ENCODE data around the gene SNX19. TPM values are rescaled to one million over a fixed set of nuclear protein-coding genes. Genes with fewer than 3 reads are reported as not detected.

The SNX19 gene
- total RNA-seq, 1 donor from 2014 or later = 56.3 TPM

DNA sequence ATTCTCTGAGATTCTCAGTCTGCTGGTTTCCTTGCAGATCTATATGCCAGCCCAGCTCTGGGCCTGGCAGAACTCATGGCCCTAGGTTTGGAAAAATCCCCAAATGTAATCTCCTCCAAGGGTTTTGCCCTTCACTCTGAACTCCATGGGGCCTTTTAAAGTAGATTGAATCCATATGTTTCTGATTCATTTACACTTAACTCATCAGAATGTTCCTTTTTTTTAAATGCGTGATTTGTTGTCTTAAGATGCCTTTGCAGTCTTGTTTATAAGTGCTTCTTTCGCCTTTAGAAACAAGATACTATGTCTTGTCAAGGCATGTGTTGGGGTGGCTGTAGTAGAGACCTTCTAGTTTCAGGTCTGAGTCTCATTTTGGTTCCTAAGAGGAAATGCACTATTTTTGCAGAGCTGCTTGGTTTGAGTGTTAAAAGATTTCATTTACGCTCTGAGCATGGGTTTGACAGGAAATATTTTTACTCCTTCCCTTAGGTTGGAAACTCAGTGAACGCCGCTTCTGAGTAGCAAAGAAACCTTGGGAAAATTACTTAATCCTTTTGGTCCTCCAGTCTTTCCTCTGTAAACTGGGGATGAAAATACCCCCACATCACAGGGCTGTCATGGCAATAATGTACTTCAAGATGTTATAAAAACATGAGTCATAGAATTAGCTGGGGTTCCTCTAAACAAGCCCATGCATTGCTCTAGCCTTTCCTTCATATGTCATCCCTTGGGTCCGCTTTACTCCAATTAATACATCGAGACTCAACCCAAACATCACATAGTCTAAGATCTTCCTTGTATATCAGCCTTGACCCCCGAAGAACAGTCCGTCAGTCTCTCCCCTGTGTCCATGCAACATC, 83.5 kb downstream of the SNX19 start:
- DNase-seq (ENCODE audit: low spot score, unreplicated experiment) = no peak
- Mint-ChIP-seq H3K27me3 (peaks cover 24% of the 10 kb centered on the region), H3K36me3 (ENCODE audit: insufficient read depth) (no peaks in the 10 kb centered on the region), H3K27ac (no peak overlapping the region), H3K4me3 (ENCODE audit: low read depth) (no peak overlapping the region), H3K9me3 (ENCODE audit: low read depth) (peaks cover 3% of the 10 kb centered on the region), H3K4me1 (ENCODE audit: low read depth) (peaks cover 2% of the 10 kb centered on the region)
- TF ChIP-seq, protein P1, sequence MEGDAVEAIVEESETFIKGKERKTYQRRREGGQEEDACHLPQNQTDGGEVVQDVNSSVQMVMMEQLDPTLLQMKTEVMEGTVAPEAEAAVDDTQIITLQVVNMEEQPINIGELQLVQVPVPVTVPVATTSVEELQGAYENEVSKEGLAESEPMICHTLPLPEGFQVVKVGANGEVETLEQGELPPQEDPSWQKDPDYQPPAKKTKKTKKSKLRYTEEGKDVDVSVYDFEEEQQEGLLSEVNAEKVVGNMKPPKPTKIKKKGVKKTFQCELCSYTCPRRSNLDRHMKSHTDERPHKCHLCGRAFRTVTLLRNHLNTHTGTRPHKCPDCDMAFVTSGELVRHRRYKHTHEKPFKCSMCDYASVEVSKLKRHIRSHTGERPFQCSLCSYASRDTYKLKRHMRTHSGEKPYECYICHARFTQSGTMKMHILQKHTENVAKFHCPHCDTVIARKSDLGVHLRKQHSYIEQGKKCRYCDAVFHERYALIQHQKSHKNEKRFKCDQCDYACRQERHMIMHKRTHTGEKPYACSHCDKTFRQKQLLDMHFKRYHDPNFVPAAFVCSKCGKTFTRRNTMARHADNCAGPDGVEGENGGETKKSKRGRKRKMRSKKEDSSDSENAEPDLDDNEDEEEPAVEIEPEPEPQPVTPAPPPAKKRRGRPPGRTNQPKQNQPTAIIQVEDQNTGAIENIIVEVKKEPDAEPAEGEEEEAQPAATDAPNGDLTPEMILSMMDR (IDR thresholded peaks at IDR 0.05; ENCODE audit: unreplicated experiment) = no peak

DNA sequence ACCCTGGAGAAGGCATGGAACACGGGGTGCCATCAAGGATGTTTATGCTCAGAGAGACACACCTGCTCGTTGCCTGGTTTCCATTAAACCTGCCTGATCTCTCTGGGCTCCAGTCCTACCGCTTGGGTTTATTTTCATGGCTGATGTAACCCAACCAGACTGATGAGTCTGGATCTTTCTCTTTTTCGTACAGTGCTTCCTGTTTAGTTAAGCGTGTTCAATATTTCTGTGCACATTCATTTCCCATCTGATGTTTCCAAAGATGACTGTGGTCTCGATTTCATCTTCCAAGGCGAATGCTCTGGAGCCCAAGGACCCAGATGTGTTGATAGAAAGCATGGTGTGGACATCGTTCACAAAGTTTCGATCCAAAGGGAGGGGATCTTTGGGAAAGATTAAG, 84.3 kb downstream of the SNX19 start:
- no peak overlapping the region for H3K27ac Mint-ChIP-seq
- no peaks in the 10 kb centered on the region for H3K36me3 Mint-ChIP-seq (ENCODE audit: insufficient read depth)
- TF ChIP-seq, protein P1 (IDR thresholded peaks at IDR 0.05; ENCODE audit: unreplicated experiment) = no peak
- H3K4me3 Mint-ChIP-seq (ENCODE audit: low read depth) = no peak overlapping the region
- peaks cover under 1% of the 10 kb centered on the region for H3K9me3 Mint-ChIP-seq (ENCODE audit: low read depth)
- H3K27me3 Mint-ChIP-seq = peaks cover 20% of the 10 kb centered on the region
- H3K4me1 Mint-ChIP-seq (ENCODE audit: low read depth) = peaks cover 6% of the 10 kb centered on the region
- no peak for DNase-seq (ENCODE audit: low spot score, unreplicated experiment)

DNA sequence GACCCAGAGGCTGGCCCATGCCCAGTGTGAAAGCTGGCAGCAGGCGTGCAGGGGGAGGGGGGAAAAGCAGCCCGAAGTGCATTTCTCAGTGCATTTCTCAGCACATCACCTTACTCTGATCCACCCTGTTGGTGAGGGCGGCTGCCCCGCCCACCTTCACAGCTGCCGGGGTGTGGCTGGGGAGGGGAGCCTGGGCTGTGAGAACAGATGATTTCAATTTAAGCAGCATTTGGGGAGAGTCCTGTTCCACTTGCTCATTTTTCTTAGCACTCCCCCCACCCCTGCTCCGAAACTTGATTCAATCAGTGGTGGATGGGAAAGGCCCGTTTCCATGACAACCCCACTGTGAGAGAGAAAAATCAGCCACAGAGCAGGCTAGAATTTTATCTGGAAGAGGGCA, 84.8 kb downstream of the SNX19 start:
- Mint-ChIP-seq H3K27ac (no peak overlapping the region), H3K4me3 (ENCODE audit: low read depth) (no peak overlapping the region), H3K36me3 (ENCODE audit: insufficient read depth) (no peaks in the 10 kb centered on the region), H3K4me1 (ENCODE audit: low read depth) (peaks cover 6% of the 10 kb centered on the region), H3K9me3 (ENCODE audit: low read depth) (no peaks in the 10 kb centered on the region), H3K27me3 (peaks cover 19% of the 10 kb centered on the region)
- TF ChIP-seq, protein P1 (IDR thresholded peaks at IDR 0.05; ENCODE audit: unreplicated experiment) = no peak
- DNase-seq (ENCODE audit: low spot score, unreplicated experiment) = no peak

DNA sequence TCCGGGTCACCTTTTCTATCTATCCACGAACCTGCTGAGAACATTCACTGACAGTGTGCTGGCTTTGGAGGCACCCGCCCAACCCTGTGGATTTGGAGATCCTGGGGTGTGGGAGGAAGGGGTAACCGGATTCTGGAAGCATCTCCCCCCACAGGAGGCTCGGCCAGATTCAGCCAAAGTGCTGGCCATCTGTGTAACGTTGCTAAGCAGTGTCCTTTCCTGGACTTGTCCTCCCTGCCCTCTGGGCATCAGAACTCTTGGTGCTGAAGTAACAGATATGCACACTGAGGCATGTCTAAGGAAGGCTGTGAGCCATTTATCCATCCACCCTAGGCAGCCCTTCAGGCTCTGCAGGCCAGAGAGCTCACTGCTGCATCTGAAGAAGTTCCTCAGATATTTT, 85.7 kb downstream of the SNX19 start:
- TF ChIP-seq, protein P1 (IDR thresholded peaks at IDR 0.05; ENCODE audit: unreplicated experiment) = no peak
- Mint-ChIP-seq H3K4me1 (ENCODE audit: low read depth) (peaks cover 4% of the 10 kb centered on the region), H3K36me3 (ENCODE audit: insufficient read depth) (no peaks in the 10 kb centered on the region), H3K9me3 (ENCODE audit: low read depth) (no peaks in the 10 kb centered on the region), H3K4me3 (ENCODE audit: low read depth) (no peak overlapping the region), H3K27ac (no peak overlapping the region), H3K27me3 (peaks cover 17% of the 10 kb centered on the region)
- no peak for DNase-seq (ENCODE audit: low spot score, unreplicated experiment)

DNA sequence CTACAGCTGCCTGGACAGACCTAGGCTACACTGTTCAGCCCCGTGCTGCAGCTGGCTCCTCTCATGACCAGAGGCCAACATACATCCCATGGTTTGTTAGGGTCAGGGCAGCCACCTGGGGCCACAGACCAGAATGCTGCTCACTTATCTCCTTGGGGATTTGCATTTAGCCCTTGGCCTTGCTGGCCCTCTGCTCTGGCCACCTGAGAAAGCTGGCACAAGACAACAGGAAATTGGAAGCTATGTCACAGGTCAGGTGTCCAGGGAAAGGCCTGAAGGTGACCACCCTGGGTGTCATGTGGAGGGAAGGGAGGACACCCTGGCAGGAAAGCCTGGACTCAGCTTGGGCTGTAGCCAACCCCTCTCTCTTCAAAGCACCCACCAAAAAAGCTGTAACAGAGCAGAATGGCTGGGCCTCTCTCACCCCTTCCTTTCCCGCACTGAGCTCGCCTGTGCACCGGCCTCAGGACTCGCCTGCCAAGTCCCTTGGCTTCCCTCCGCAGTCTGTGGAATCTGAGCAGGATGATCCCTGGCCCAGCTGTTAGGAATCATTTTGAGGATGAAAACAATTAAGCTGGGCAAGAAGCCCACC, 86.3 kb downstream of the SNX19 start:
- TF ChIP-seq, protein P1 (IDR thresholded peaks at IDR 0.05; ENCODE audit: unreplicated experiment) = no peak
- H3K27me3 Mint-ChIP-seq = peaks cover 17% of the 10 kb centered on the region
- peaks cover 4% of the 10 kb centered on the region for H3K4me1 Mint-ChIP-seq (ENCODE audit: low read depth)
- H3K36me3 Mint-ChIP-seq (ENCODE audit: insufficient read depth) = no peaks in the 10 kb centered on the region
- H3K4me3 Mint-ChIP-seq (ENCODE audit: low read depth) = no peak overlapping the region
- no peak for DNase-seq (ENCODE audit: low spot score, unreplicated experiment)
- H3K27ac Mint-ChIP-seq = no peak overlapping the region
- no peaks in the 10 kb centered on the region for H3K9me3 Mint-ChIP-seq (ENCODE audit: low read depth)
